ENCODE data around the gene C3orf20.

Gene C3orf20

DNA sequence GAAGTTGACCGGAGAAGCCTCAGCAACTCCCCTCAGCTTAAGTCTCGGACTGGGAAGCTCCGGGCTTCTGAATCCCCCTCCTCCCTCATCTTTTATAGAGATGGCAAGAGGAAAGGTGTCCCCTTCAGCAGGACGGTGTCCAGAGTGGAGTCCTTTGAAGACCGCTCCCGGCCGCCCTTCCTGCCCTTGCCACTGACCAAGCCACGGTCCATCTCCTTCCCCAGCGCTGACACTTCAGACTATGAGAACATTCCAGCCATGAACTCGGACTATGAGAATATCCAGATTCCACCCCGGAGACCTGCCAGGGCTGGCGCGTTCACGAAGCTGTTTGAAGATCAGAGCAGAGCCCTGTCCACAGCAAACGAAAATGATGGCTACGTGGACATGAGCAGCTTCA, 146.2 kb downstream of the C3orf20 start:
- DNase-seq = no peak

DNA sequence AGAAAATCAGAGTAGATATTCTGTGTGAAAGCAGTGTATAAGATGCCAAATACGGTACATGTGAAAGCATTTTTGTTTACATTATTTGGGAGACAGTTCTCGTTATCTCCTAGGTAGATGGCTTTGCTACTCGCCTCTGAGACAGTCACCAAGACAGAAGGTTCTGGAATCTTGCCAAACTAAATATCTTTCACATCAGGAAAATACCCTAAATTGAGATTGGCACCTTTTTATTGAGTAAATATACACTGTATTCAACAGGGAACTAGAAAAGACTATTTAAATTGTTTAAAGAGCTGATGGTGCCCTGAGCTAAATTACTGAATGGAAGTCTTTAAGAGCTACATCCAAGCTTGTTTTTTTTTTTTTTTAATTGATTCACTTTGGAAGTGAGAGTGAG, 147.2 kb downstream of the C3orf20 start:
- no peak for DNase-seq

All from NCI-H748 treated with DMSO at 0.1 percent for 48 hours (cell line).